Endothelial cell of umbilical vein (primary cell): Measurements from ENCODE around the gene PCDHGA12. TPM values are rescaled to one million over a fixed set of nuclear protein-coding genes. Genes with fewer than 3 reads are reported as not detected.

Experiments used
- BruUV-seq: library from RNA; stranded (reverse); fragments of 400-500 nt; replicated peaks from 2 replicates; lab custom pipeline; 2021; lab: Mats Ljungman, UMichigan
- CTCF ChIA-PET: fragments of 300-600, 350-600 bp; sonication (Branson Sonifier 250); formaldehyde crosslinking; loops from one replicate; lab custom pipeline; 2021; ENCODE audit warnings: antibody characterized with exemption, inconsistent platforms; lab: Charles Lee
- POLR2A ChIA-PET: fragments of 300-600, 350-600 bp; sonication (Branson Sonifier 250); formaldehyde crosslinking; loops from one replicate; lab custom pipeline; 2021; ENCODE audit warnings: antibody characterized with exemption, inconsistent platforms; lab: Charles Lee
- DNase-seq: peaks from one replicate; pipeline ENCODE4 v3.0.0-alpha.2; 2011; ENCODE audit warnings: low read depth, low spot score
- FAIRE-seq: peaks from 2 replicates; lab custom pipeline; 2011; peaks lifted over from hg19 to GRCh38; lab: Jason Lieb, UNC
- H2AFZ ChIP-seq: 2 replicates; pipeline ENCODE4 v1.6.0; 2012; ENCODE audit warnings: low read depth, low read length, control low read depth, inconsistent platforms
- H3K27ac ChIP-seq: 2 replicates; pipeline ENCODE4 v1.5.1; 2011; ENCODE audit warnings: low read depth, mild to moderate bottlenecking, control low read depth, low read length, moderate library complexity; ENCODE audit not compliant: insufficient read depth
- H3K27me3 ChIP-seq, 2 experiments: 2 replicates each; pipeline versions ENCODE4 v1.6.0 to v1.6.1; 2011; ENCODE audit warnings: low read length in 2 of 2, mixed read lengths in 1 of 2; ENCODE audit not compliant: control insufficient read depth in 2 of 2, insufficient read depth in 2 of 2
- H3K36me3 ChIP-seq, 2 experiments: 2 replicates in 1 of 2; 3 replicates in 1 of 2; pipeline ENCODE4 v1.5.1; 2011; ENCODE audit warnings: low read length in 2 of 2, mild to moderate bottlenecking in 1 of 2, moderate library complexity in 1 of 2; ENCODE audit not compliant: control insufficient read depth in 2 of 2, insufficient read depth in 2 of 2; ENCODE audit errors: extremely low read depth in 1 of 2
- H3K4me1 ChIP-seq: 3 replicates; pipeline ENCODE4 v1.5.1; 2011; ENCODE audit warnings: mild to moderate bottlenecking, low read length; ENCODE audit not compliant: control insufficient read depth, insufficient read depth; ENCODE audit errors: extremely low read depth
- H3K4me2 ChIP-seq: 2 replicates; pipeline ENCODE4 v1.6.1; 2011; ENCODE audit warnings: low read length, control low read depth, mixed read lengths; ENCODE audit not compliant: insufficient read depth
- H3K4me3 ChIP-seq, 3 experiments: fragments of 200-600 bp in 1 of 3; sonication (generic), shearing (Covaris generic) in 1 of 3; replicated peaks in 1 of 3; 2 replicates each; pipeline ENCODE4 v1.5.1; 2011 to 2016; ENCODE audit warnings: control low read depth in 3 of 3, low read length in 3 of 3, mild to moderate bottlenecking in 2 of 3, inconsistent platforms in 1 of 3, low read depth in 1 of 3, moderate library complexity in 1 of 3; ENCODE audit not compliant: insufficient read depth in 1 of 3
- H3K79me2 ChIP-seq: 2 replicates; pipeline ENCODE4 v1.6.0; 2012; ENCODE audit warnings: low read length, inconsistent platforms; ENCODE audit not compliant: control insufficient read depth, insufficient read depth
- H3K9ac ChIP-seq: replicated peaks from 2 replicates; pipeline ENCODE3; 2011; ENCODE audit warnings: low read length, control low read depth; ENCODE audit not compliant: insufficient read depth; ENCODE audit errors: extremely low read depth
- H3K9me1 ChIP-seq: replicated peaks from 3 replicates; pipeline ENCODE4 v1.6.0; 2011; ENCODE audit warnings: mild to moderate bottlenecking, low read length; ENCODE audit not compliant: control insufficient read depth, insufficient read depth; ENCODE audit errors: extremely low read depth
- H3K9me3 ChIP-seq: replicated peaks from 2 replicates; pipeline ENCODE4 v1.5.1; 2012; ENCODE audit warnings: low read length, inconsistent platforms; ENCODE audit not compliant: control insufficient read depth, insufficient read depth
- H4K20me1 ChIP-seq: replicated peaks from 2 replicates; pipeline ENCODE3; 2011; ENCODE audit warnings: mild to moderate bottlenecking, low read length; ENCODE audit not compliant: control insufficient read depth, insufficient read depth; ENCODE audit errors: extremely low read depth
- EZH2 ChIP-seq: IDR thresholded peaks from 2 replicates; pipeline ENCODE4 v1.6.1; 2012; ENCODE audit warnings: borderline replicate concordance, low read depth, mild to moderate bottlenecking, moderate library complexity, low read length, inconsistent platforms; ENCODE audit not compliant: severe bottlenecking
- GATA2 ChIP-seq: IDR thresholded peaks from 2 replicates; pipeline ENCODE4 v1.7.0; 2011; ENCODE audit warnings: low read depth, mild to moderate bottlenecking, moderate library complexity, mixed read lengths, low read length; ENCODE audit not compliant: insufficient read length, insufficient read depth
- JUN ChIP-seq: IDR thresholded peaks from 2 replicates; pipeline ENCODE4 v1.6.1; 2011; ENCODE audit warnings: borderline replicate concordance, low read depth; ENCODE audit not compliant: insufficient read length, insufficient read depth
- MYC ChIP-seq: IDR thresholded peaks from one replicate; pipeline ENCODE4 v1.6.1; 2011; ENCODE audit warnings: mild to moderate bottlenecking, low read depth, low read length
- POLR2A ChIP-seq: IDR thresholded peaks from 2 replicates; pipeline ENCODE4 v1.6.1; 2012; ENCODE audit warnings: low read depth, mild to moderate bottlenecking, control low read depth, low read length
- POLR2AphosphoS5 ChIP-seq: IDR thresholded peaks from 2 replicates; pipeline ENCODE4 v1.6.1; 2012; ENCODE audit warnings: low read depth, mild to moderate bottlenecking, control low read depth, low read length, moderate library complexity; ENCODE audit not compliant: insufficient read depth
- dilution Hi-C: fragments of 300-500 bp; cut with MboI; formaldehyde crosslinking; loops from one replicate; pipeline ENCODE4 v1.15.0; 2019; ENCODE audit warnings: low sequenced_read_pairs; ENCODE audit not compliant: extremely low pct_ligation_motif_present
- intact Hi-C: fragments of 100-400 bp; cut with micrococcal nuclease; formaldehyde crosslinking; loops from one replicate; pipeline ENCODE4 v1.10.0; 2022
- polyA plus RNA-seq, 4 experiments: library from polyadenylated mRNA; depleted of rRNA in 3 of 4; stranded (reverse) in 3 of 4; unstranded in 1 of 4; fragments of >200 nt; gene quantifications; 2 replicates each; pipeline versions ENCODE4 v1.2.1 to v1.2.3, GENCODE V29; 2011 to 2012; ENCODE audit warnings: missing spikeins in 1 of 4
- total RNA-seq: library from RNA; stranded (reverse); gene quantifications from 2 replicates; pipeline ENCODE4 v1.2.3, GENCODE V29; 2021
- TF ChIP-seq, protein P1 (sequence below), 2 donors: IDR thresholded peaks; 1 replicate in 1 of 2; 2 replicates in 1 of 2; pipeline ENCODE4 v1.5.1; 2011; ENCODE audit warnings: low read length in 2 of 2, mild to moderate bottlenecking in 2 of 2, moderate library complexity in 2 of 2, control low read depth in 1 of 2, inconsistent platforms in 1 of 2, low read depth in 1 of 2; ENCODE audit not compliant: insufficient read depth in 1 of 2; ENCODE audit errors: extremely low read depth in 1 of 2

Gene PCDHGA12
- total and polyA plus RNA-seq, 2 donors (not counting 3 experiments of a cell fraction or from before 2014, with no cell fraction given) = 4.2 to 9.9 TPM

DNA sequence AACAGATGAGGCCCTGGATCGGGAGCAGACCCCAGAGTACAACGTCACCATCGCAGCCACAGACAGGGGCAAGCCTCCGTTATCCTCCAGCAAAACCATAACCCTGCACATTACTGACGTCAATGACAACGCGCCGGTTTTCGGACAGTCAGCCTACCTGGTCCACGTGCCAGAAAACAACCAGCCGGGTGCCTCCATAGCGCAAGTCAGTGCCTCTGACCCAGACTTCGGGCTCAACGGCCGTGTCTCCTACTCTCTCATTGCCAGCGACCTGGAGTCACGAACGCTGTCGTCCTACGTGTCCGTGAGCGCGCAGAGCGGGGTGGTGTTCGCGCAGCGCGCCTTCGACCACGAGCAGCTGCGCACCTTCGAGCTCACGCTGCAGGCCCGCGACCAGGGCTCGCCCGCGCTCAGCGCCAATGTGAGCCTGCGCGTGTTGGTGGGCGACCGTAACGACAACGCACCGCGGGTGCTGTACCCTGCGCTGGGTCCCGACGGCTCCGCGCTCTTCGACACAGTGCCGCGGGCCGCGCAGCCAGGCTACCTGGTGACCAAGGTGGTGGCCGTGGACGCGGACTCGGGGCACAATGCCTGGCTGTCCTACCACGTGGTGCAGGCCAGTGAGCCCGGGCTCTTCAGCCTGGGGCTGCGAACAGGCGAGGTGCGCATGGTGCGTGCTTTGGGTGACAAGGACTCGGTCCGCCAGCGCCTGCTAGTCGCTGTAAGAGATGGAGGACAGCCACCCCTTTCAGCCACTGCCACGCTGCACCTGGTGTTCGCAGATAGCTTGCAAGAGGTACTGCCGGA, 11.0 kb upstream of the PCDHGA12 start:
- intact Hi-C loops = no loop called here
- dilution Hi-C loops = no loop called here
- Histone ChIP-seq H4K20me1 (no peaks in the 10 kb centered on the region), H3K27ac (no peak overlapping the region), H3K9me1 (no peaks in the 10 kb centered on the region), H3K9me3 (peaks cover 8% of the 10 kb centered on the region), H3K4me2 (no peak overlapping the region), H2AFZ (no peak overlapping the region), H3K79me2 (no peaks in the 10 kb centered on the region), H3K9ac (no peak overlapping the region), H3K27me3 (peaks cover 47 to 85% of the 10 kb centered on the region in 2 experiments), H3K36me3 (no peaks in the 10 kb centered on the region), H3K4me1 (peaks cover 15% of the 10 kb centered on the region), H3K4me3 (no peak overlapping the region)
- BruUV-seq = no TSS peak
- DNase-seq (no peak), FAIRE-seq (no peak)
- TF ChIP-seq GATA2 (no peak), EZH2 (peak; percentile 93), POLR2A (no peak), JUN (no peak), POLR2AphosphoS5 (no peak), MYC (no peak)
- TF ChIP-seq, protein P1, sequence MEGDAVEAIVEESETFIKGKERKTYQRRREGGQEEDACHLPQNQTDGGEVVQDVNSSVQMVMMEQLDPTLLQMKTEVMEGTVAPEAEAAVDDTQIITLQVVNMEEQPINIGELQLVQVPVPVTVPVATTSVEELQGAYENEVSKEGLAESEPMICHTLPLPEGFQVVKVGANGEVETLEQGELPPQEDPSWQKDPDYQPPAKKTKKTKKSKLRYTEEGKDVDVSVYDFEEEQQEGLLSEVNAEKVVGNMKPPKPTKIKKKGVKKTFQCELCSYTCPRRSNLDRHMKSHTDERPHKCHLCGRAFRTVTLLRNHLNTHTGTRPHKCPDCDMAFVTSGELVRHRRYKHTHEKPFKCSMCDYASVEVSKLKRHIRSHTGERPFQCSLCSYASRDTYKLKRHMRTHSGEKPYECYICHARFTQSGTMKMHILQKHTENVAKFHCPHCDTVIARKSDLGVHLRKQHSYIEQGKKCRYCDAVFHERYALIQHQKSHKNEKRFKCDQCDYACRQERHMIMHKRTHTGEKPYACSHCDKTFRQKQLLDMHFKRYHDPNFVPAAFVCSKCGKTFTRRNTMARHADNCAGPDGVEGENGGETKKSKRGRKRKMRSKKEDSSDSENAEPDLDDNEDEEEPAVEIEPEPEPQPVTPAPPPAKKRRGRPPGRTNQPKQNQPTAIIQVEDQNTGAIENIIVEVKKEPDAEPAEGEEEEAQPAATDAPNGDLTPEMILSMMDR (IDR thresholded peaks at IDR 0.05; ENCODE audit: extremely low read depth in 1 of 2, insufficient read depth in 1 of 2, low read depth in 1 of 2, low read length in 2 of 2) = no peak
- ChIA-PET POLR2A (interaction anchor here (1.0 kb wide), 1 partner anchor 143 kb away, joined by 3 read pairs; no protein-coding TSS in a partner anchor), CTCF (interaction anchor here (1.1 to 11.3 kb wide), 8 partner anchors 11 to 149 kb away, joined by 3 to 335 read pairs (median 22); partner anchors contain the start of genes PCDHGA12 and PCDHGB6)
